IMR-90 (cell line): ENCODE measurements around the gene DLL4. TPM values are rescaled to one million over a fixed set of nuclear protein-coding genes. Genes with fewer than 3 reads are reported as not detected.

Experiments
- ATAC-seq: fragments of 200-7000 bp; cut with Tn5 transposase; 2 replicates; pipeline ENCODE4 v1.9.1; 2020; ENCODE audit warnings: low read depth, mild to moderate bottlenecking, moderate library complexity
- BruUV-seq: library from RNA; stranded (reverse); fragments of 400-500 nt; replicated peaks from 2 replicates; lab custom pipeline; 2021; lab: Mats Ljungman, UMichigan
- CTCF ChIA-PET: fragments of 300-600 bp; formaldehyde crosslinking; extraction: SDS; loops from one replicate; lab custom pipeline; 2021; ENCODE audit warnings: antibody characterized with exemption; lab: Yijun Ruan, JAX
- POLR2A ChIA-PET: fragments of 300-600 bp; sonication (Branson Sonifier 250); formaldehyde crosslinking; loops from one replicate; lab custom pipeline; 2022; ENCODE audit warnings: antibody characterized with exemption; ENCODE audit not compliant: unreplicated experiment; lab: Charles Lee
- DNase-seq: peaks from one replicate; pipeline ENCODE4 v3.0.0; 2013
- H2AFZ ChIP-seq: replicated peaks from 2 replicates; pipeline ENCODE3; 2013; ENCODE audit warnings: low read length, mild to moderate bottlenecking; ENCODE audit not compliant: poor library complexity
- H2AK5ac ChIP-seq: 2 replicates; pipeline ENCODE4 v1.6.1; 2013; ENCODE audit warnings: low read depth, low read length, inconsistent platforms
- H2AK9ac ChIP-seq: replicated peaks from 2 replicates; pipeline ENCODE3; 2013; ENCODE audit warnings: mild to moderate bottlenecking, low read depth, low read length, moderate library complexity; ENCODE audit not compliant: poor library complexity
- H2BK120ac ChIP-seq: 2 replicates; pipeline ENCODE4 v1.6.1; 2013; ENCODE audit warnings: low read depth, low read length, inconsistent platforms
- H2BK15ac ChIP-seq: 3 replicates; pipeline ENCODE4 v1.6.1; 2013; ENCODE audit warnings: low read depth, low read length, inconsistent platforms
- H2BK20ac ChIP-seq: 2 replicates; pipeline ENCODE4 v1.6.1; 2013; ENCODE audit warnings: low read depth, mild to moderate bottlenecking, inconsistent platforms, low read length, moderate library complexity
- H2BK5ac ChIP-seq: 2 replicates; pipeline ENCODE4 v1.6.1; 2013; ENCODE audit warnings: mild to moderate bottlenecking, low read depth, low read length, inconsistent platforms; ENCODE audit not compliant: poor library complexity, severe bottlenecking
- H3K14ac ChIP-seq: replicated peaks from 2 replicates; pipeline ENCODE4 v1.6.1; 2013; ENCODE audit warnings: low read depth, low read length, inconsistent platforms
- H3K18ac ChIP-seq: 2 replicates; pipeline ENCODE4 v1.6.1; 2013; ENCODE audit warnings: low read depth, low read length, control low read depth
- H3K23ac ChIP-seq: 2 replicates; pipeline ENCODE4 v1.6.1; 2013; ENCODE audit warnings: low read depth, low read length, inconsistent platforms
- H3K27ac ChIP-seq: 2 replicates; pipeline ENCODE4 v1.5.1; 2013; ENCODE audit warnings: mild to moderate bottlenecking, control low read depth, low read length; ENCODE audit not compliant: insufficient read depth
- H3K27me3 ChIP-seq: 2 replicates; pipeline ENCODE4 v1.6.1; 2013; ENCODE audit warnings: low read length; ENCODE audit not compliant: control insufficient read depth, insufficient read depth
- H3K36me3 ChIP-seq: 2 replicates; pipeline ENCODE4 v1.6.1; 2013; ENCODE audit warnings: low read length, mixed read lengths; ENCODE audit not compliant: control insufficient read depth, insufficient read depth
- H3K4ac ChIP-seq: 2 replicates; pipeline ENCODE4 v1.6.1; 2013; ENCODE audit warnings: low read depth, low read length, inconsistent platforms
- H3K4me1 ChIP-seq: 2 replicates; pipeline ENCODE4 v1.6.1; 2013; ENCODE audit warnings: low read length, mixed read lengths; ENCODE audit not compliant: control insufficient read depth, insufficient read depth
- H3K4me2 ChIP-seq: 2 replicates; pipeline ENCODE4 v1.6.1; 2013; ENCODE audit warnings: low read depth, mild to moderate bottlenecking, control low read depth, low read length, moderate library complexity
- H3K4me3 ChIP-seq: 2 replicates; pipeline ENCODE4 v1.5.1; 2013; ENCODE audit warnings: low read depth, mild to moderate bottlenecking, control low read depth, low read length, moderate library complexity; ENCODE audit not compliant: insufficient read depth
- H3K56ac ChIP-seq: 2 replicates; pipeline ENCODE4 v1.6.1; 2013; ENCODE audit warnings: low read length, inconsistent platforms; ENCODE audit not compliant: insufficient read depth; ENCODE audit errors: extremely low read depth
- H3K79me1 ChIP-seq, 2 experiments: 2 replicates each; pipeline ENCODE4 v1.6.1; 2013; ENCODE audit warnings: low read length in 2 of 2, inconsistent platforms in 1 of 2, low read depth in 1 of 2
- H3K9ac ChIP-seq: 2 replicates; pipeline ENCODE4 v1.6.1; 2013; ENCODE audit warnings: low read depth, low read length, control low read depth
- H3K9me1 ChIP-seq: 2 replicates; pipeline ENCODE4 v1.6.1; 2013; ENCODE audit warnings: low read length, inconsistent platforms; ENCODE audit not compliant: insufficient read depth
- H3K9me3 ChIP-seq: 2 replicates; pipeline ENCODE4 v1.6.1; 2013; ENCODE audit warnings: low read length; ENCODE audit not compliant: control insufficient read depth, insufficient read depth
- H4K20me1 ChIP-seq: 2 replicates; pipeline ENCODE4 v1.6.1; 2013; ENCODE audit warnings: low read length, inconsistent platforms; ENCODE audit not compliant: insufficient read depth
- H4K5ac ChIP-seq: 2 replicates; pipeline ENCODE4 v1.6.1; 2013; ENCODE audit warnings: mild to moderate bottlenecking, low read depth, low read length, control low read depth
- H4K8ac ChIP-seq, 2 experiments: 2 replicates each; pipeline ENCODE4 v1.6.1; 2013; ENCODE audit warnings: low read depth in 2 of 2, low read length in 2 of 2, control low read depth in 1 of 2, inconsistent platforms in 1 of 2
- H4K91ac ChIP-seq: 2 replicates; pipeline ENCODE4 v1.6.1; 2013; ENCODE audit warnings: low read depth, low read length, inconsistent platforms; ENCODE audit not compliant: insufficient read depth
- BHLHE40 ChIP-seq: fragments of 150-350 bp; IDR thresholded peaks from 2 replicates; pipeline ENCODE4 v1.6.1; 2016; ENCODE audit warnings: mild to moderate bottlenecking, low read depth, low read length
- CEBPB ChIP-seq: IDR thresholded peaks from 2 replicates; pipeline ENCODE4 v1.6.1; 2012; ENCODE audit warnings: low read depth, low read length, improper control_type of control experiment
- CHD1 ChIP-seq: IDR thresholded peaks from 2 replicates; pipeline ENCODE4 v1.6.1; 2012; ENCODE audit warnings: low read depth, low read length, improper control_type of control experiment
- CTCF ChIP-seq: conservative IDR thresholded peaks from 2 replicates; pipeline ENCODE4 v1.5.1; 2012; ENCODE audit warnings: mild to moderate bottlenecking, low read depth, low read length, improper control_type of control experiment
- ELK1 ChIP-seq: fragments of 150-350 bp; IDR thresholded peaks from 2 replicates; pipeline ENCODE4 v1.6.1; 2016; ENCODE audit warnings: low read depth, mild to moderate bottlenecking, low read length, moderate library complexity, borderline replicate concordance
- FOS ChIP-seq: fragments of 150-350 bp; IDR thresholded peaks from 2 replicates; pipeline ENCODE4 v1.6.1; 2016; ENCODE audit warnings: low read depth, low read length
- MAFK ChIP-seq: IDR thresholded peaks from 2 replicates; pipeline ENCODE4 v1.6.1; 2012; ENCODE audit warnings: low read depth, low read length, improper control_type of control experiment
- MAZ ChIP-seq: IDR thresholded peaks from 2 replicates; pipeline ENCODE4 v1.6.1; 2012; ENCODE audit warnings: low read depth, mild to moderate bottlenecking, low read length, improper control_type of control experiment, moderate library complexity, borderline replicate concordance
- MXI1 ChIP-seq: IDR thresholded peaks from 2 replicates; pipeline ENCODE4 v1.6.1; 2012; ENCODE audit warnings: low read depth, mild to moderate bottlenecking, low read length, moderate library complexity, borderline replicate concordance
- NFE2L2 ChIP-seq: fragments of 150-350 bp; IDR thresholded peaks from 2 replicates; pipeline ENCODE4 v1.6.1; 2016; ENCODE audit warnings: low read depth, mild to moderate bottlenecking, low read length
- RFX5 ChIP-seq: IDR thresholded peaks from 2 replicates; pipeline ENCODE4 v1.8.0; 2012; ENCODE audit warnings: low read depth, mild to moderate bottlenecking, low read length, moderate library complexity
- USF2 ChIP-seq: fragments of 150-350 bp; IDR thresholded peaks from 2 replicates; pipeline ENCODE4 v1.6.1; 2017; ENCODE audit warnings: mild to moderate bottlenecking, antibody characterized with exemption, low read length, low read depth
- WGBS, 2 experiments: methylation state at CpG; one replicate each; pipeline versions ENCODE4 v1.1.5 to v1.1.7; 2013; ENCODE audit warnings: missing lambda C conversion rate in 2 of 2; ENCODE audit not compliant: insufficient read length in 1 of 2; ENCODE audit errors: extremely low coverage in 2 of 2; 5-methylcytosine and 5-hydroxymethylcytosine counted together
- dilution Hi-C: fragments of 300-500 bp; cut with HindIII; formaldehyde crosslinking; loops from one replicate; pipeline ENCODE4 v1.14.3; 2018; ENCODE audit warnings: low sequenced_read_pairs; ENCODE audit not compliant: unreplicated experiment
- in situ Hi-C: fragments of 300-500 bp; cut with MboI; formaldehyde crosslinking; loops from 3 replicates; pipeline ENCODE4 v1.14.3; 2019; ENCODE audit warnings: low sequenced_read_pairs, inconsistent platforms, mixed read lengths
- intact Hi-C: fragments of 100-400 bp; cut with micrococcal nuclease; formaldehyde crosslinking; loops from 2 replicates; pipeline ENCODE4 v1.10.0; 2022
- polyA plus RNA-seq, 3 experiments: library from polyadenylated mRNA; depleted of rRNA; stranded (reverse); fragments of >200 nt; gene quantifications; 2 replicates each; pipeline ENCODE4 v1.2.3, GENCODE V29; 2012; ENCODE audit warnings: low replicate concordance in 1 of 3
- total RNA-seq: library from RNA; depleted of rRNA; stranded (reverse); fragments of >200 nt; gene quantifications from 2 replicates; pipeline ENCODE4 v1.2.3, GENCODE V29; 2012

The DLL4 gene
- total and polyA plus RNA-seq, 2 of the 4 experiments (the other 2 are of a cell fraction) = 1.8 to 3.4 TPM

- Histone ChIP-seq H2BK15ac (no peak overlapping the region), H3K36me3 (peaks cover 28% of the 10 kb centered on the region), H2AFZ (no peak overlapping the region), H3K27ac (no peak overlapping the region), H2BK120ac (no peak overlapping the region), H3K4me1 (peaks cover 31% of the 10 kb centered on the region), H3K79me1 (peaks cover 18 to 60% of the 10 kb centered on the region in 2 experiments), H3K23ac (peak overlapping the region; percentile 64; the same call in 1 of the 2 replicates), H3K9me3 (no peaks in the 10 kb centered on the region), H2AK9ac (no peak overlapping the region), H2BK5ac (peak overlapping the region; percentile 55), H2AK5ac (peak overlapping the region; percentile 47; the same call in 1 of the 2 replicates), H3K27me3 (no peaks in the 10 kb centered on the region), H4K8ac (peak overlapping the region; percentile 11 to 36; a peak in 2 of 4 replicates), H3K14ac (peak overlapping the region; percentile 77), H3K9me1 (peaks cover 32% of the 10 kb centered on the region), H3K4me2 (peak overlapping the region; percentile 68), H2BK20ac (no peak overlapping the region), H3K18ac (peak overlapping the region; percentile 8; the same call in 1 of the 2 replicates), H4K91ac (no peak overlapping the region; the same call in 1 of the 2 replicates), H4K20me1 (peaks cover 55% of the 10 kb centered on the region), H4K5ac (no peak overlapping the region; the same call in 1 of the 2 replicates), H3K9ac (peak overlapping the region; percentile 56; the same call in 1 of the 2 replicates), H3K4ac (peak overlapping the region; percentile 58), H3K56ac (no peak overlapping the region), H3K4me3 (peak overlapping the region; percentile 16; the same call in 1 of the 2 replicates)
- intact Hi-C loops (no loop called here), in situ Hi-C loops (no loop called here), dilution Hi-C loops (no loop called here)
- POLR2A ChIA-PET = interaction anchor here (0.6 to 1.0 kb wide), 3 partner anchors 15 to 59 kb away, joined by 3 to 13 read pairs (median 3); no protein-coding TSS in a partner anchor
- CTCF ChIA-PET = interaction anchor here (0.7 to 1.9 kb wide), 2 partner anchors 20 to 62 kb away, joined by 3 to 4 read pairs; no protein-coding TSS in a partner anchor
- BruUV-seq = no TSS peak
- WGBS, 2 experiments = 94% methylated on average over 1 of the region's 3 CpGs; no CpG with 5 or more reads in 1 of the 2 experiments
- TF ChIP-seq USF2 (no peak), RFX5 (no peak), ELK1 (no peak), MAZ (no peak), CTCF (no peak), CHD1 (no peak), BHLHE40 (no peak), FOS (no peak), MXI1 (no peak), NFE2L2 (no peak), MAFK (no peak), CEBPB (no peak)
- ATAC-seq (no peak), DNase-seq (no peak)
Measured at GRCh38 chr15:40956541-40956982, 27.4 kb downstream of the DLL4 start.
